GM23338 (cell line): ENCODE measurements around the gene TATDN3.

ENCODE experiments used
- CREB1 ChIP-seq: fragments of 250-450 bp; sonication (Bioruptor Pico); IDR thresholded peaks from 2 replicates; pipeline ENCODE4 v1.5.0; 2020; ENCODE audit warnings: low read depth, mild to moderate bottlenecking, moderate library complexity
- CTCF ChIP-seq, 2 experiments: fragments of 200-600 bp in 1 of 2; sonication (generic) in 1 of 2; conservative IDR thresholded peaks; 2 replicates each; pipeline versions ENCODE4 v1.5.1 to v1.6.1; 2016 to 2017; ENCODE audit warnings: antibody characterized with exemption in 2 of 2, low read depth in 2 of 2, mild to moderate bottlenecking in 2 of 2, moderate library complexity in 1 of 2
- ETS1 ChIP-seq: IDR thresholded peaks from 2 replicates; pipeline ENCODE4 v1.6.1; 2016; ENCODE audit warnings: antibody characterized with exemption
- EZH2 ChIP-seq: fragments of 200-600 bp; sonication (generic); IDR thresholded peaks from one replicate; pipeline ENCODE4 v1.8.0; 2017; ENCODE audit warnings: antibody characterized with exemption, mild to moderate bottlenecking, low read depth; ENCODE audit not compliant: unreplicated experiment
- EZH2phosphoT487 ChIP-seq: fragments of 200-600 bp; sonication (generic); IDR thresholded peaks from one replicate; pipeline ENCODE4 v1.8.1; 2018; ENCODE audit warnings: antibody characterized with exemption; ENCODE audit not compliant: unreplicated experiment
- JUNB ChIP-seq: IDR thresholded peaks from one replicate; pipeline ENCODE4 v1.6.1; 2016; ENCODE audit warnings: antibody characterized with exemption; ENCODE audit not compliant: unreplicated experiment
- NANOG ChIP-seq: IDR thresholded peaks from 2 replicates; pipeline ENCODE4 v1.6.1; 2016; ENCODE audit warnings: antibody characterized with exemption, borderline replicate concordance
- POLR2AphosphoS5 ChIP-seq: IDR thresholded peaks from 2 replicates; pipeline ENCODE4 v1.6.1; 2016; ENCODE audit warnings: antibody characterized with exemption, low read depth
- REST ChIP-seq: IDR thresholded peaks from one replicate; pipeline ENCODE4 v1.6.1; 2018; ENCODE audit warnings: antibody characterized with exemption; ENCODE audit not compliant: unreplicated experiment
- STAT1 ChIP-seq: IDR thresholded peaks from one replicate; pipeline ENCODE4 v1.6.1; 2016; ENCODE audit warnings: antibody characterized with exemption; ENCODE audit not compliant: unreplicated experiment
- ZNF114 ChIP-seq: fragments of 250-450 bp; sonication (Bioruptor Pico); IDR thresholded peaks from 2 replicates; pipeline ENCODE4 v1.5.0; 2020; ENCODE audit warnings: mild to moderate bottlenecking, moderate library complexity
- ZNF331 ChIP-seq: fragments of 250-450 bp; sonication (Bioruptor Pico); IDR thresholded peaks from 2 replicates; pipeline ENCODE4 v1.5.0; 2020; ENCODE audit warnings: low read depth, mild to moderate bottlenecking, moderate library complexity
- ZNF462 ChIP-seq: fragments of 250-450 bp; sonication (Bioruptor Pico); IDR thresholded peaks from 2 replicates; pipeline ENCODE4 v1.5.0; 2020; ENCODE audit warnings: mild to moderate bottlenecking, moderate library complexity

GRCh38 chr1:212864201-212864600 is 72.5 kb downstream of the TATDN3 start:
- no peak for TF ChIP-seq CTCF (conservative IDR thresholded peaks at IDR 0.05; ENCODE audit: low read depth in 2 of 2)
- no peak for TF ChIP-seq EZH2
- 0 out of 2 replicates have a peak, but pooled peaks have one; percentile 20 for TF ChIP-seq POLR2AphosphoS5
- no peak for TF ChIP-seq REST
- no peak for TF ChIP-seq EZH2phosphoT487
- no peak for TF ChIP-seq CREB1 (CRISPR knock-in tag)
- no peak for TF ChIP-seq ZNF114 (CRISPR knock-in tag)
- no peak for TF ChIP-seq ZNF331
- TF ChIP-seq ETS1, result no peak
- no peak for TF ChIP-seq NANOG
- no peak for TF ChIP-seq STAT1
- no peak for TF ChIP-seq JUNB
- no peak for TF ChIP-seq ZNF462 (CRISPR knock-in tag)
